NB4 (cell line): Measurements from ENCODE around the gene SIPA1.

Experiments
- DNase-seq: peaks from one replicate; pipeline ENCODE4 v3.0.0; 2010; ENCODE audit warnings: low read depth
- H3K4me3 ChIP-seq: one replicate; pipeline ENCODE4 v1.5.1; 2011; ENCODE audit warnings: mild to moderate bottlenecking, low read depth, low read length, moderate library complexity
- CTCF ChIP-seq: IDR thresholded peaks from one replicate; pipeline ENCODE4 v1.5.1; 2012; ENCODE audit warnings: low read depth, low read length
- MAX ChIP-seq: IDR thresholded peaks from 2 replicates; pipeline ENCODE4 v1.6.1; 2011; ENCODE audit warnings: low read depth, low read length
- MYC ChIP-seq: IDR thresholded peaks from 2 replicates; pipeline ENCODE4 v1.6.1; 2011; ENCODE audit warnings: low read depth, low read length
- POLR2A ChIP-seq: IDR thresholded peaks from 2 replicates; pipeline ENCODE4 v1.6.1; 2011; ENCODE audit warnings: mild to moderate bottlenecking; ENCODE audit not compliant: insufficient read length; ENCODE audit errors: extremely low read depth

Gene SIPA1

GRCh38 chr11:65591939-65592857, 45.7 kb upstream of the SIPA1 start:
- DNase-seq, result no peak
- no peak overlapping the region for H3K4me3 ChIP-seq
- TF ChIP-seq POLR2A (no peak), MAX (no peak), MYC (no peak), CTCF (no peak)

- H3K4me3 ChIP-seq, result no peak overlapping the region
Observed at GRCh38 chr11:65592858-65593517, 44.9 kb upstream of the SIPA1 start.

GRCh38 chr11:65593518-65594414, 44.1 kb upstream of the SIPA1 start:
- no peak overlapping the region for H3K4me3 ChIP-seq
- TF ChIP-seq CTCF, result peak; percentile 84
- TF ChIP-seq MAX, result 0 out of 2 replicates have a peak, but pooled peaks have one; percentile 11
- peak; percentile 43; the same call in 1 of the 2 replicates for TF ChIP-seq MYC
- no peak for TF ChIP-seq POLR2A
- DNase-seq, result peak; percentile 55

More at GRCh38 chr11:65592858-65593517, 44.9 kb upstream of the SIPA1 start:
- no peak for TF ChIP-seq MAX
- no peak for TF ChIP-seq MYC
- no peak for TF ChIP-seq POLR2A
- TF ChIP-seq CTCF, result no peak
- no peak for DNase-seq

GRCh38 chr11:65595131-65595530, 42.8 kb upstream of the SIPA1 start:
- DNase-seq, result no peak
- TF ChIP-seq CTCF (no peak), MAX (no peak), MYC (no peak)
- no peak overlapping the region for H3K4me3 ChIP-seq

GRCh38 chr11:65595543-65596281, 42.2 kb upstream of the SIPA1 start, which contains the start of gene KCNK7:
Gene KCNK7 (minus strand): TSS chr11:65595800. CDS start chr11:65595772, 28 bp downstream.
- no peak for TF ChIP-seq POLR2A
- no peak for TF ChIP-seq CTCF
- DNase-seq, result no peak
- H3K4me3 ChIP-seq, result no peak within 1 kb of the TSS
